IPS-20b (cell line): ENCODE data around the gene PRDM16.

Source experiments
- H3K27ac ChIP-seq: one replicate; pipeline ENCODE4 v1.5.1; 2013; ENCODE audit warnings: low read length
- H3K27me3 ChIP-seq: 2 replicates; pipeline ENCODE4 v1.6.1; 2013; ENCODE audit warnings: mild to moderate bottlenecking, low read length, inconsistent platforms; ENCODE audit not compliant: insufficient read depth
- H3K36me3 ChIP-seq: 2 replicates; pipeline ENCODE4 v1.6.1; 2013; ENCODE audit warnings: low read depth, mild to moderate bottlenecking, inconsistent platforms, low read length, moderate library complexity; ENCODE audit not compliant: insufficient read depth
- H3K4me1 ChIP-seq: 2 replicates; pipeline ENCODE4 v1.6.1; 2013; ENCODE audit warnings: mild to moderate bottlenecking, control low read depth, inconsistent platforms, low read length, moderate library complexity; ENCODE audit not compliant: insufficient read depth
- H3K4me3 ChIP-seq: 2 replicates; pipeline ENCODE4 v1.5.1; 2013; ENCODE audit warnings: mild to moderate bottlenecking, low read length, inconsistent platforms
- H3K9ac ChIP-seq: 2 replicates; pipeline ENCODE4 v1.6.1; 2013; ENCODE audit warnings: low read depth, mild to moderate bottlenecking, inconsistent platforms, low read length, moderate library complexity
- H3K9me3 ChIP-seq: 2 replicates; pipeline ENCODE4 v1.6.1; 2013; ENCODE audit warnings: mild to moderate bottlenecking, low read depth, low read length, inconsistent platforms; ENCODE audit not compliant: insufficient read depth

Gene PRDM16

GRCh38 chr1:3463408-3463863, 394.4 kb downstream of the PRDM16 start:
- Histone ChIP-seq H3K36me3 (0 out of 2 replicates have a peak, but pooled peaks cover 8% of the 10 kb centered on the region), H3K27ac (no peak overlapping the region), H3K4me3 (no peak overlapping the region), H3K9me3 (no peaks in the 10 kb centered on the region), H3K4me1 (no peaks in the 10 kb centered on the region), H3K27me3 (no peaks in the 10 kb centered on the region), H3K9ac (no peak overlapping the region)

GRCh38 chr1:3463891-3464648, 395.1 kb downstream of the PRDM16 start:
- H3K4me3 ChIP-seq = no peak overlapping the region
- H3K27me3 ChIP-seq = no peaks in the 10 kb centered on the region
- no peaks in the 10 kb centered on the region for H3K9me3 ChIP-seq
- H3K9ac ChIP-seq = no peak overlapping the region
- H3K4me1 ChIP-seq = no peaks in the 10 kb centered on the region
- H3K36me3 ChIP-seq = 0 out of 2 replicates have a peak, but pooled peaks cover 3% of the 10 kb centered on the region
- no peak overlapping the region for H3K27ac ChIP-seq

- no peak overlapping the region for H3K4me3 ChIP-seq
- H3K27me3 ChIP-seq = no peaks in the 10 kb centered on the region
- no peak overlapping the region for H3K27ac ChIP-seq
- no peak overlapping the region for H3K9ac ChIP-seq
- no peaks in the 10 kb centered on the region for H3K4me1 ChIP-seq
- no peaks in the 10 kb centered on the region for H3K9me3 ChIP-seq
- peaks cover 6% of the 10 kb centered on the region; the same call in 1 of the 2 replicates for H3K36me3 ChIP-seq
Observed at GRCh38 chr1:3464649-3465025, 395.6 kb downstream of the PRDM16 start.

GRCh38 chr1:3465091-3465934, 396.3 kb downstream of the PRDM16 start:
- H3K27ac ChIP-seq = no peak overlapping the region
- no peaks in the 10 kb centered on the region for H3K4me1 ChIP-seq

GRCh38 chr1:3465935-3466321, 396.9 kb downstream of the PRDM16 start:
- Histone ChIP-seq H3K27ac (no peak overlapping the region), H3K27me3 (no peaks in the 10 kb centered on the region), H3K36me3 (peaks cover 6% of the 10 kb centered on the region; the same call in 1 of the 2 replicates), H3K4me3 (no peak overlapping the region), H3K9ac (no peak overlapping the region), H3K9me3 (no peaks in the 10 kb centered on the region), H3K4me1 (no peaks in the 10 kb centered on the region)

More at GRCh38 chr1:3465091-3465934, 396.3 kb downstream of the PRDM16 start:
- peaks cover 6% of the 10 kb centered on the region; the same call in 1 of the 2 replicates for H3K36me3 ChIP-seq
- no peak overlapping the region for H3K9ac ChIP-seq
- H3K27me3 ChIP-seq = no peaks in the 10 kb centered on the region
- H3K9me3 ChIP-seq = no peaks in the 10 kb centered on the region
- no peak overlapping the region for H3K4me3 ChIP-seq

GRCh38 chr1:3466366-3467075, 397.5 kb downstream of the PRDM16 start:
- no peak overlapping the region for H3K27ac ChIP-seq
- H3K36me3 ChIP-seq = peaks cover 6% of the 10 kb centered on the region; the same call in 1 of the 2 replicates
- H3K4me3 ChIP-seq = no peak overlapping the region
- no peaks in the 10 kb centered on the region; the same call in 1 of the 2 replicates for H3K4me1 ChIP-seq
- H3K9ac ChIP-seq = no peak overlapping the region
- H3K9me3 ChIP-seq = no peaks in the 10 kb centered on the region
- H3K27me3 ChIP-seq = no peaks in the 10 kb centered on the region

- Histone ChIP-seq H3K27me3 (no peaks in the 10 kb centered on the region), H3K4me3 (no peak overlapping the region), H3K27ac (no peak overlapping the region), H3K4me1 (peaks cover 5% of the 10 kb centered on the region; the same call in 1 of the 2 replicates), H3K9me3 (no peaks in the 10 kb centered on the region), H3K9ac (no peak overlapping the region), H3K36me3 (peaks cover 10% of the 10 kb centered on the region)
Observed at GRCh38 chr1:3467096-3468036, 398.4 kb downstream of the PRDM16 start.

- peaks cover 14% of the 10 kb centered on the region for H3K36me3 ChIP-seq
- no peak overlapping the region for H3K4me3 ChIP-seq
- H3K27me3 ChIP-seq = no peaks in the 10 kb centered on the region
Observed at GRCh38 chr1:3468236-3469103, 399.5 kb downstream of the PRDM16 start.

GRCh38 chr1:3469104-3469848, 400.3 kb downstream of the PRDM16 start:
- Histone ChIP-seq H3K9ac (no peak overlapping the region), H3K36me3 (peaks cover 22% of the 10 kb centered on the region), H3K4me1 (peaks cover 5% of the 10 kb centered on the region; the same call in 1 of the 2 replicates), H3K4me3 (no peak overlapping the region), H3K27me3 (no peaks in the 10 kb centered on the region), H3K9me3 (no peaks in the 10 kb centered on the region), H3K27ac (no peak overlapping the region)

More at GRCh38 chr1:3468236-3469103, 399.5 kb downstream of the PRDM16 start:
- Histone ChIP-seq H3K9ac (no peak overlapping the region), H3K9me3 (no peaks in the 10 kb centered on the region), H3K27ac (no peak overlapping the region), H3K4me1 (peaks cover 5% of the 10 kb centered on the region; the same call in 1 of the 2 replicates)
